ENCODE results near the gene ZBTB18. TPM values are rescaled to one million over a fixed set of nuclear protein-coding genes. Genes with fewer than 3 reads are reported as not detected.

The ZBTB18 gene
- total and polyA plus RNA-seq, 2 of the 4 experiments (the other 2 are of a cell fraction) = 10.0 to 16.0 TPM

GRCh38 chr1:244077473-244078220, 26.6 kb downstream of the ZBTB18 start:
- H3K9me3 ChIP-seq (ENCODE audit: control insufficient read depth, insufficient read depth, low read length) = no peaks in the 10 kb centered on the region
- 80% methylated on average over 1 of the region's 22 CpGs; no CpG with 5 or more reads in 1 of the 2 experiments for WGBS, 2 experiments (ENCODE audit: extremely low coverage in 2 of 2, insufficient read length in 1 of 2)
- H2BK20ac ChIP-seq (ENCODE audit: low read depth, low read length) = no peak overlapping the region
- DNase-seq (no peak), ATAC-seq (ENCODE audit: low read depth) (no peak)
- dilution Hi-C loops (cut with HindIII; ENCODE audit: low sequenced_read_pairs, unreplicated experiment) (no loop called here), intact Hi-C loops (cut with micrococcal nuclease) (no loop called here), in situ Hi-C loops (cut with MboI; ENCODE audit: low sequenced_read_pairs) (no loop called here)
- H2BK15ac ChIP-seq (ENCODE audit: low read depth, low read length) = no peak overlapping the region
- no peaks in the 10 kb centered on the region for H3K4me1 ChIP-seq (ENCODE audit: control insufficient read depth, insufficient read depth, low read length)
- no peak overlapping the region for H2AK5ac ChIP-seq (ENCODE audit: low read depth, low read length)
- no peaks in the 10 kb centered on the region for H3K79me1 ChIP-seq (ENCODE audit: low read depth in 1 of 2, low read length in 2 of 2)
- H3K27me3 ChIP-seq (ENCODE audit: control insufficient read depth, insufficient read depth, low read length) = peaks cover 43% of the 10 kb centered on the region
- H3K4me3 ChIP-seq (ENCODE audit: insufficient read depth, low read depth, low read length) = no peak overlapping the region
- no peaks in the 10 kb centered on the region for H4K20me1 ChIP-seq (ENCODE audit: insufficient read depth, low read length)
- H4K91ac ChIP-seq (ENCODE audit: insufficient read depth, low read depth, low read length) = no peak overlapping the region
- TF ChIP-seq ELK1 (IDR thresholded peaks at IDR 0.05; ENCODE audit: borderline replicate concordance, low read depth, low read length) (no peak), FOS (IDR thresholded peaks at IDR 0.05; ENCODE audit: low read depth, low read length) (no peak), CHD1 (IDR thresholded peaks at IDR 0.05; ENCODE audit: low read depth, low read length) (no peak), CTCF (conservative IDR thresholded peaks at IDR 0.05; ENCODE audit: low read depth, low read length) (no peak)
- H2AFZ ChIP-seq (replicated peaks; ENCODE audit: low read length, poor library complexity) = peak overlapping the region; percentile 5
- no peak overlapping the region for H3K14ac ChIP-seq (replicated peaks; ENCODE audit: low read depth, low read length)
- H3K4me2 ChIP-seq (ENCODE audit: low read depth, low read length) = no peak overlapping the region
- CTCF ChIA-PET = interaction anchor here (0.5 kb wide), 1 partner anchor 40 kb away, joined by 3 read pairs; no protein-coding TSS in a partner anchor
- H3K4ac ChIP-seq (ENCODE audit: low read depth, low read length) = no peak overlapping the region
- no peaks in the 10 kb centered on the region for H3K9me1 ChIP-seq (ENCODE audit: insufficient read depth, low read length)
- no peak overlapping the region for H3K23ac ChIP-seq (ENCODE audit: low read depth, low read length)
- H2BK5ac ChIP-seq (ENCODE audit: low read depth, low read length, poor library complexity, severe bottlenecking) = no peak overlapping the region
- no peak overlapping the region for H3K56ac ChIP-seq (ENCODE audit: extremely low read depth, insufficient read depth, low read length)
- H3K36me3 ChIP-seq (ENCODE audit: control insufficient read depth, insufficient read depth, low read length) = no peaks in the 10 kb centered on the region
- no peak overlapping the region for H3K27ac ChIP-seq (ENCODE audit: insufficient read depth, low read length)
- no peak overlapping the region for H3K9ac ChIP-seq (ENCODE audit: low read depth, low read length)
- no peak overlapping the region for H4K5ac ChIP-seq (ENCODE audit: low read depth, low read length)
- no peak overlapping the region for H2BK120ac ChIP-seq (ENCODE audit: low read depth, low read length)
- H3K18ac ChIP-seq (ENCODE audit: low read depth, low read length) = no peak overlapping the region
- BruUV-seq (replicated peaks) = no TSS peak
- no peak overlapping the region for H4K8ac ChIP-seq (ENCODE audit: low read depth in 2 of 2, low read length in 2 of 2)
- H2AK9ac ChIP-seq (replicated peaks; ENCODE audit: low read depth, low read length, poor library complexity) = no peak overlapping the region
- POLR2A ChIA-PET (ENCODE audit: unreplicated experiment) = no interaction called here

Measured in IMR-90 (cell line).